Omental fat pad (tissue), 4 donors: ENCODE measurements around the gene EIF4G3. TPM values are rescaled to one million over a fixed set of nuclear protein-coding genes. Genes with fewer than 3 reads are reported as not detected.

Source experiments
- ATAC-seq: fragments of 150-250 bp; one replicate; pipeline ENCODE4 v1.9.1; 2016; ENCODE audit warnings: mild to moderate bottlenecking, moderate library complexity; ENCODE audit not compliant: low FRiP score
- DNase-seq: peaks from one replicate; pipeline ENCODE4 v3.0.0-alpha.2; 2019; ENCODE audit warnings: low spot score
- total RNA-seq, 4 donors: library from RNA; depleted of rRNA; stranded (reverse); fragments of >200 nt; gene quantifications; one replicate each; pipeline ENCODE4 v1.1.0, GENCODE V29; 2016
- TF ChIP-seq, protein P1 (sequence below), 3 donors: fragments of 450-650 bp; IDR thresholded peaks; one replicate each; pipeline ENCODE4 v1.5.1; 2016 to 2017; ENCODE audit warnings: antibody characterized with exemption in 3 of 3, mild to moderate bottlenecking in 3 of 3, moderate library complexity in 2 of 3

The EIF4G3 gene, protein sequence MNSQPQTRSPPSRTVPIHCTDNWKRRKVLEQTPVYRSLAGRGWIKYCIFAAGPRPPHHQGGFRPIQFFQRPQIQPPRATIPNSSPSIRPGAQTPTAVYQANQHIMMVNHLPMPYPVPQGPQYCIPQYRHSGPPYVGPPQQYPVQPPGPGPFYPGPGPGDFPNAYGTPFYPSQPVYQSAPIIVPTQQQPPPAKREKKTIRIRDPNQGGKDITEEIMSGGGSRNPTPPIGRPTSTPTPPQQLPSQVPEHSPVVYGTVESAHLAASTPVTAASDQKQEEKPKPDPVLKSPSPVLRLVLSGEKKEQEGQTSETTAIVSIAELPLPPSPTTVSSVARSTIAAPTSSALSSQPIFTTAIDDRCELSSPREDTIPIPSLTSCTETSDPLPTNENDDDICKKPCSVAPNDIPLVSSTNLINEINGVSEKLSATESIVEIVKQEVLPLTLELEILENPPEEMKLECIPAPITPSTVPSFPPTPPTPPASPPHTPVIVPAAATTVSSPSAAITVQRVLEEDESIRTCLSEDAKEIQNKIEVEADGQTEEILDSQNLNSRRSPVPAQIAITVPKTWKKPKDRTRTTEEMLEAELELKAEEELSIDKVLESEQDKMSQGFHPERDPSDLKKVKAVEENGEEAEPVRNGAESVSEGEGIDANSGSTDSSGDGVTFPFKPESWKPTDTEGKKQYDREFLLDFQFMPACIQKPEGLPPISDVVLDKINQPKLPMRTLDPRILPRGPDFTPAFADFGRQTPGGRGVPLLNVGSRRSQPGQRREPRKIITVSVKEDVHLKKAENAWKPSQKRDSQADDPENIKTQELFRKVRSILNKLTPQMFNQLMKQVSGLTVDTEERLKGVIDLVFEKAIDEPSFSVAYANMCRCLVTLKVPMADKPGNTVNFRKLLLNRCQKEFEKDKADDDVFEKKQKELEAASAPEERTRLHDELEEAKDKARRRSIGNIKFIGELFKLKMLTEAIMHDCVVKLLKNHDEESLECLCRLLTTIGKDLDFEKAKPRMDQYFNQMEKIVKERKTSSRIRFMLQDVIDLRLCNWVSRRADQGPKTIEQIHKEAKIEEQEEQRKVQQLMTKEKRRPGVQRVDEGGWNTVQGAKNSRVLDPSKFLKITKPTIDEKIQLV (N-terminal part only)
- 10 to 100 TPM; 50.2 to 69.5 (median 51.8) TPM for total RNA-seq

GRCh38 chr1:21176586-21177555 is at the start of gene EIF4G3:
TSS of gene EIF4G3 (minus strand) at chr1:21176897. CDS start at chr1:21002742, 174,155 bp downstream.
- peak; percentile 92 for ATAC-seq
- TF ChIP-seq, protein P1, sequence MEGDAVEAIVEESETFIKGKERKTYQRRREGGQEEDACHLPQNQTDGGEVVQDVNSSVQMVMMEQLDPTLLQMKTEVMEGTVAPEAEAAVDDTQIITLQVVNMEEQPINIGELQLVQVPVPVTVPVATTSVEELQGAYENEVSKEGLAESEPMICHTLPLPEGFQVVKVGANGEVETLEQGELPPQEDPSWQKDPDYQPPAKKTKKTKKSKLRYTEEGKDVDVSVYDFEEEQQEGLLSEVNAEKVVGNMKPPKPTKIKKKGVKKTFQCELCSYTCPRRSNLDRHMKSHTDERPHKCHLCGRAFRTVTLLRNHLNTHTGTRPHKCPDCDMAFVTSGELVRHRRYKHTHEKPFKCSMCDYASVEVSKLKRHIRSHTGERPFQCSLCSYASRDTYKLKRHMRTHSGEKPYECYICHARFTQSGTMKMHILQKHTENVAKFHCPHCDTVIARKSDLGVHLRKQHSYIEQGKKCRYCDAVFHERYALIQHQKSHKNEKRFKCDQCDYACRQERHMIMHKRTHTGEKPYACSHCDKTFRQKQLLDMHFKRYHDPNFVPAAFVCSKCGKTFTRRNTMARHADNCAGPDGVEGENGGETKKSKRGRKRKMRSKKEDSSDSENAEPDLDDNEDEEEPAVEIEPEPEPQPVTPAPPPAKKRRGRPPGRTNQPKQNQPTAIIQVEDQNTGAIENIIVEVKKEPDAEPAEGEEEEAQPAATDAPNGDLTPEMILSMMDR (IDR thresholded peaks at IDR 0.05): no peak
- DNase-seq: peak; percentile 99

DNA sequence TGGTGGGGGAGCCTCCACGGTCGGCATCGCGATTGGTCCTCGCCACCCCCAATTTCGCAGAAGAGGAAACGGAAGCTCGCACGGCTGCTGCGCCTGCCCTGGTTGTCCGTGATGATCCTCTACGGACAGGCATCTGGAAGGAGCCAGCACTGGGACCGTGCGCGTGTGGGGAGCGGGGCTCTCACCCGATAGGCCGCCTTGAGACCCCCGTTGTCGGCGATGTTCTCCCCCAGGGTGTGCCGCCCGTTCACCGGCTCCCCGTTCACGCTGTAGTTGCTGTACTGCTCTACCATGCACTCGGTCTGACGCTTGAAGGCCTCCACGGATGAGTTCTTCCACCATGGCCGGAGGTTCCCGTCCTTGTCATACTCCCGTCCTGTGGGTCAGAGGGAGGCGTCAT is 48.4 kb upstream of the EIF4G3 start:
- DNase-seq (no peak), ATAC-seq (no peak)
- TF ChIP-seq, protein P1 (IDR thresholded peaks at IDR 0.05): no peak

GRCh38 chr1:21220815-21221214 is 44.1 kb upstream of the EIF4G3 start:
- ATAC-seq (no peak), DNase-seq (no peak)
- TF ChIP-seq, protein P1 (IDR thresholded peaks at IDR 0.05): no peak

GRCh38 chr1:21219674-21220073 is 43.0 kb upstream of the EIF4G3 start:
- DNase-seq: no peak
- TF ChIP-seq, protein P1 (IDR thresholded peaks at IDR 0.05): no peak
- no peak for ATAC-seq

GRCh38 chr1:21217812-21218596 is 41.3 kb upstream of the EIF4G3 start:
- DNase-seq: no peak
- peak; percentile 16 for ATAC-seq
- TF ChIP-seq, protein P1 (IDR thresholded peaks at IDR 0.05): no peak
